LNCaP clone FGC (cell line): ENCODE data around the gene YPEL2.
"Not testable (repeated sequence)": the region's sequence is repeated elsewhere in the genome, so short reads cannot be mapped to it uniquely, and the experiment has no call there.

Experiments
- DNase-seq: peaks from one replicate; pipeline ENCODE4 v3.0.0-alpha.2; 2011; ENCODE audit warnings: low read depth
- H3K4me3 ChIP-seq: 2 replicates; pipeline ENCODE4 v1.5.1; 2011; ENCODE audit warnings: mild to moderate bottlenecking, low read depth, low read length, control low read depth
- CTCF ChIP-seq: IDR thresholded peaks from 2 replicates; pipeline ENCODE4 v1.5.1; 2012; ENCODE audit warnings: mild to moderate bottlenecking; ENCODE audit not compliant: control insufficient read depth, insufficient read depth; ENCODE audit errors: extremely low read depth

Gene YPEL2

GRCh38 chr17:59387351-59388068 is 56.1 kb downstream of the YPEL2 start:
- DNase-seq: no peak
- TF ChIP-seq CTCF: no peak
- no peak overlapping the region for H3K4me3 ChIP-seq

DNA sequence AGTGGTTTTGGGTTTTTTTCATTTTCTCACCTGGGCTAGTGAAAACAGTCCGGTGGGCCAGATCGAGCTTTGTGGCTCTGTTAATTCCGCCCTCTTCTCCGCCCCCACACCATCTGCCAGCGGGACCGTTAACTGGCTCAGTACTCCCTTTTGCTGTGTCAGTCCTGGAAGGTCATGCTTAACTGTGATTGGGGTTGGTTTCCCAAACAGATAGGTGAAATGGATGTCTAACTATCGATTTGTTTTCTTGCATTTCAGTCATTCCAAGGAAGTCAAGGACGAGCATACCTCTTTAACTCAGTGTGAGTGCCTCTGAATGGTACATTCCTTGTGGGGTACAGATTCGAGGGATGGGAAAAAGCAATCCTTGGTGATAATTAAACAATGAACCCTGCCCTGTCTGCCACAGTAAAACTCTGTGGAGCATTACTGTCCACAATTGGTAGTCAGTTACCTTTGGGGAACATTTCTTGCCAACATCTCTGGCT is 56.7 kb downstream of the YPEL2 start:
- DNase-seq: no peak
- no peak for TF ChIP-seq CTCF

DNA sequence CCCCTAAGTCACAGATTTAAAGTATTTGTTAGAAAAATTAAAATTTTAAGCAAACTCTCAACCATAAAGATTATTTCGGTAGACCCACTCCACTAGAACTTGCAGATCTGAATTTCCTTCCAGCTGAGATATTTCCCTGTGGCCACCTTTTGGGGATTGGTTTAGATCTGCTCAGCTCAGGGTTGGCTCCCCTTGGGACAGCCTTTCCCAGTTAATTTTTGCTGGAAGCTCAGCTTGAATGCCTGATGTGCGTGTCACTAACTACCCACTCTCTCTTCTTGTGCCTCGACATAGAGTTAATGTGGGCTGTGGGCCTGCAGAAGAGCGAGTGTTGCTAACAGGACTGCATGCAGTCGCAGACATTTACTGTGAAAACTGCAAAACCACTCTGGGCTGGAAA is 57.6 kb downstream of the YPEL2 start:
- TF ChIP-seq CTCF: no peak
- DNase-seq: no peak
- no peak overlapping the region for H3K4me3 ChIP-seq

More for the DNA sequence above, 56.7 kb downstream of the YPEL2 start:
- no peak overlapping the region for H3K4me3 ChIP-seq

- H3K4me3 ChIP-seq: no peak overlapping the region
- no peak for DNase-seq
- no peak for TF ChIP-seq CTCF
These were observed 59.6 kb downstream of the YPEL2 start for GRCh38 chr17:59391021-59391420.

DNA sequence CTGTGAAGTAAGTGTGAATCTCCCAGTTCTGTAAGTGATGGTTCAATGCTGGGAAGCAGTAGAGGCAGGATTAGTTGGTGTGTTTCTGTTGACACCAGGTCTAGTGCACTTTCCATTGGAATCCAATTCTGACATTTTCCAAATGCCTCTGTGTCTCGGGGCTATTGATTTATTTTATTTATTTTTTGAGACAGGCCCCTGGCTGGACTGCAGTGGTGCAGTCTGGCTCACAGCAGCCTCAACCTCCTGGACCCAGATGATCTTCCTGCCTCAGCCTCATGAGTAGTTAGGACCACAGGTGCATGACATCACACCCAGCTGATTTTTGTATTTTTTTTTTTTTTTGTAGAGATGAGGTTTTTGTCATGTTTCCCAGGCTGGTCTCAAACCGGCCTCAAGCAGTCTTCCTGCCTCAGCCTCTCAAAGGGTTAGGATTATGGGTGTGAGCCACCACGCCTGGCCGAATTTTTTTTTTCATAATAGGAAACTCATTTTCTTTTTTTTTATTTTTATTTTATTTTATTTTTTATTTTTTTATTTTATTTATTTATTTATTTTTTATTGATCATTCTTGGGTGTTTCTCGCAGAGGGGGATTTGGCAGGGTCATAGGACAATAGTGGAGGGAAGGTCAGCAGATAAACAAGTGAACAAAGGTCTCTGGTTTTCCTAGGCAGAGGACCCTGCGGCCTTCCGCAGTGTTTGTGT is 61.7 kb downstream of the YPEL2 start:
- TF ChIP-seq CTCF: no peak
- H3K4me3 ChIP-seq: no peak overlapping the region
- DNase-seq: no peak

DNA sequence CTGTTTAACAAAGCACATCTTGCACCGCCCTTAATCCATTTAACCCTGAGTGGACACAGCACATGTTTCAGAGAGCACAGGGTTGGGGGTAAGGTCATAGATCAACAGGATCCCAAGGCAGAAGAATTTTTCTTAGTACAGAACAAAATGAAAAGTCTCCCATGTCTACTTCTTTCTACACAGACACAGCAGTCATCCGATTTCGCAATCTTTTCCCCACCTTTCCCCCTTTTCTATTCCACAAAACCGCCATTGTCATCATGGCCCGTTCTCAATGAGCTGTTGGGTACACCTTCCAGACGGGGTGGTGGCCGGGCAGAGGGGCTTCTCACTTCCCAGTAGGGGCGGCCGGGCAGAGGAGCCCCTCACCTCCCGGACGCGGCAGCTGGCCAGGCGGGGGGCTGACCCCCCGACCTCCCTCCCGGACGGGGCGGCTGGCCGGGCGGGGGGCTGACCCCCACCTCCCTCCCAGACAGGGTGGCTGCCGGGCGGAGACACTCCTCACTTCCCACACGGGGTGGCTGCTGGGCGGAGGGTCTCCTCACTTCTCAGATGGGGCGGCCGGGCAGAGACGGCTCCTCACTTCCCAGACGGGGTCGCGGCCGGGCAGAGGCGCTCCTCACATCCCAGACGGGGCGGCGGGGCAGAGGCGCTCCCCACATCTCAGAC is 62.4 kb downstream of the YPEL2 start:
- H3K4me3 ChIP-seq, DNase-seq: not testable (repeated sequence)

GRCh38 chr17:59396134-59396826 is 64.8 kb downstream of the YPEL2 start:
- DNase-seq: no peak
- H3K4me3 ChIP-seq: no peak overlapping the region
- TF ChIP-seq CTCF: no peak
